Endothelial cell of umbilical vein (primary cell): ENCODE data around the gene GABRA6.

ENCODE experiments used
- CTCF ChIP-seq, 2 donors: IDR thresholded peaks; 1 replicate in 1 of 2; 2 replicates in 1 of 2; pipeline ENCODE4 v1.5.1; 2011; ENCODE audit warnings: low read length in 2 of 2, mild to moderate bottlenecking in 2 of 2, moderate library complexity in 2 of 2, control low read depth in 1 of 2, inconsistent platforms in 1 of 2, low read depth in 1 of 2; ENCODE audit not compliant: insufficient read depth in 1 of 2; ENCODE audit errors: extremely low read depth in 1 of 2
- EZH2 ChIP-seq: IDR thresholded peaks from 2 replicates; pipeline ENCODE4 v1.6.1; 2012; ENCODE audit warnings: borderline replicate concordance, low read depth, mild to moderate bottlenecking, moderate library complexity, low read length, inconsistent platforms; ENCODE audit not compliant: severe bottlenecking
- GATA2 ChIP-seq: IDR thresholded peaks from 2 replicates; pipeline ENCODE4 v1.7.0; 2011; ENCODE audit warnings: low read depth, mild to moderate bottlenecking, moderate library complexity, mixed read lengths, low read length; ENCODE audit not compliant: insufficient read length, insufficient read depth
- MAX ChIP-seq: IDR thresholded peaks from 2 replicates; pipeline ENCODE4 v1.6.1; 2011; ENCODE audit not compliant: insufficient read depth, insufficient read length
- MYC ChIP-seq: IDR thresholded peaks from one replicate; pipeline ENCODE4 v1.6.1; 2011; ENCODE audit warnings: mild to moderate bottlenecking, low read depth, low read length
- POLR2A ChIP-seq: IDR thresholded peaks from 2 replicates; pipeline ENCODE4 v1.6.1; 2012; ENCODE audit warnings: low read depth, mild to moderate bottlenecking, control low read depth, low read length
- POLR2AphosphoS5 ChIP-seq: IDR thresholded peaks from 2 replicates; pipeline ENCODE4 v1.6.1; 2012; ENCODE audit warnings: low read depth, mild to moderate bottlenecking, control low read depth, low read length, moderate library complexity; ENCODE audit not compliant: insufficient read depth

GRCh38 chr5:161685461-161685860 lies at the start of gene GABRA6:
- no peak for TF ChIP-seq CTCF (IDR thresholded peaks at IDR 0.05; ENCODE audit: extremely low read depth in 1 of 2, insufficient read depth in 1 of 2, low read depth in 1 of 2, low read length in 2 of 2)
- TF ChIP-seq MYC, result no peak
- TF ChIP-seq POLR2AphosphoS5, result no peak
- no peak for TF ChIP-seq POLR2A
- no peak for TF ChIP-seq EZH2
- no peak for TF ChIP-seq GATA2
- no peak for TF ChIP-seq MAX
